ENCODE measurements around the gene RNF34.

Gene RNF34

GRCh38 chr12:121446750-121447149, 46.8 kb downstream of the RNF34 start:
- TF ChIP-seq CTCF (IDR thresholded peaks at IDR 0.05; ENCODE audit: low read depth, low read length) = no peak
- DNase-seq (ENCODE audit: extremely low read depth, low read depth) = no peak

DNA sequence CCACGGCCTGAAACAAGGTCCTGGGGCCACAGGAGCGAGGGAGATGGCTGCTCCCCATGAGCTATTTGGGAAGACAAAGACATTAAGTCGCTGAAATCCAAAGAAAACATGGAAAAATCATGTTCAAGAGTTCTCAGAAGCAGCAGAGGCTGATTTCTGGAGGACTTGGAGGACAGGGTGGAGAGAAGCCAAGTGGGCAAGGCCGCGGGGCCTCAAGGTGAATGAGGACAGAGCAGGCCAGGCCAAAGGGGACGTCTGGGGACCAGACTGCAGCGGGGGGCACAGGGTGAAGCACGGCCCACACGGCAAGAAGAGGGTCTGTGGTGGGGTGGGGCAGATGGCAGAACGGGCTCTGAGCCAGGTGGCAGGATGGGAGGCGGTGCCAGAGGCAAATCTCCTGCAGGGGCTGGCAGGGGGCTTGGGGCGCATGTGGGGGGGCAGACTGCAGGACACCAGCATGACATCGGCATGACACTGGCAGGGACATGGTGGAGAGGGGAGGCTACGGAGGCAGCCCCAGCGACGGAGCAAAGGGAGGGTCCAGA, 48.9 kb downstream of the RNF34 start:
- no peak for TF ChIP-seq CTCF (IDR thresholded peaks at IDR 0.05; ENCODE audit: low read depth, low read length)
- DNase-seq (ENCODE audit: extremely low read depth, low read depth) = no peak

- no peak for TF ChIP-seq CTCF (IDR thresholded peaks at IDR 0.05; ENCODE audit: low read depth, low read length)
- DNase-seq (ENCODE audit: extremely low read depth, low read depth) = no peak
Measured at GRCh38 chr12:121451961-121452339, 52.0 kb downstream of the RNF34 start.

DNA sequence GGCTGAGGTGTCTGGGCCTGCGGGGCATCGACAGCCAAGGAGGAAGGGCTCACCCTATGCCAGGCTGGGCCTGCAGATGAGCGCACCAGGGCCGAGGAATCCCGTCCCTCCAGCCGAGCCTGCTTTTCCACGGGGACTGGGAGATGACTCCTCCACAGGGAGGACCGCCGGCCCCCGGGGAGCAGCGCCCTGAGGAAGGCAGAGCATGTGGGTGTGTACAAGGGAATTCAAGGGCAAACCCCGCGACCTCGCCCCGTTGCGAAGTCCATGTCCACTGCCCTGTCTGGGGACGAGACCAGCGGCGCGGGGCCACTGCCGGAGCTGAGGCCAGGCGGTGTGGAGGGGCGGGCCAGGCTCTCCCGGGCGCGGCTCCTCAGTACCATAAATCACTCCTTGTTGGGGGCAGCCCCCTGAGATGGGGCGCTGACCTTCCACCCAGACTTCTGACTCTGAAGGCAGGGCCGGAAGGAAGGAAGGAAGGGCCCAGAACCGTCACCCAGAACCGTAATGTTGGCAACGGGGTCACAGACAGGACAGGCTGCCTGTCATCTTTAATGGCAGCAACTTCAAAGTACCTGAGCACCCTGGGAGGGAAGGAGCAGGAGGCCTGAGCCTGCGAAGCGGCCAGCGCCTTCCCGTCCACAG, 52.5 kb downstream of the RNF34 start:
- no peak for TF ChIP-seq CTCF (IDR thresholded peaks at IDR 0.05; ENCODE audit: low read depth, low read length)
- no peak for DNase-seq (ENCODE audit: extremely low read depth, low read depth)

- DNase-seq (ENCODE audit: extremely low read depth, low read depth) = no peak
- TF ChIP-seq CTCF (IDR thresholded peaks at IDR 0.05; ENCODE audit: low read depth, low read length) = no peak
Measured at GRCh38 chr12:121452985-121453360, 53.1 kb downstream of the RNF34 start.

GRCh38 chr12:121453629-121454028, 53.7 kb downstream of the RNF34 start:
- no peak for DNase-seq (ENCODE audit: extremely low read depth, low read depth)
- no peak for TF ChIP-seq CTCF (IDR thresholded peaks at IDR 0.05; ENCODE audit: low read depth, low read length)

- no peak for TF ChIP-seq CTCF (IDR thresholded peaks at IDR 0.05; ENCODE audit: low read depth, low read length)
- no peak for DNase-seq (ENCODE audit: extremely low read depth, low read depth)
Measured at GRCh38 chr12:121454921-121455320, 55.0 kb downstream of the RNF34 start.
